ENCODE results near the gene CGNL1.

CGNL1 gene

GRCh38 chr15:57489122-57489521, 112.8 kb downstream of the CGNL1 start:
- Histone ChIP-seq H3K79me2 (ENCODE audit: insufficient read depth, low read length) (no peaks in the 10 kb centered on the region), H2AFZ (ENCODE audit: low read depth, low read length, severe bottlenecking) (no peak overlapping the region), H3K36me3 (ENCODE audit: low read length) (no peaks in the 10 kb centered on the region), H3K9ac (ENCODE audit: low read length) (no peak overlapping the region), H3K9me3 (ENCODE audit: insufficient read depth, low read length) (no peaks in the 10 kb centered on the region), H3K4me2 (ENCODE audit: low read depth, low read length, poor library complexity, severe bottlenecking) (no peak overlapping the region), H3K27me3 (ENCODE audit: low read length) (no peaks in the 10 kb centered on the region), H3K4me3 (ENCODE audit: insufficient read depth, low read length, poor library complexity, severe bottlenecking) (no peak overlapping the region), H3F3A (ENCODE audit: insufficient read depth) (no peaks in the 10 kb centered on the region), H4K20me1 (ENCODE audit: low read depth, low read length) (no peaks in the 10 kb centered on the region), H3K27ac (ENCODE audit: low read depth, low read length) (no peak overlapping the region), H3K9me2 (replicated peaks; ENCODE audit: insufficient read depth, low read length) (no peaks in the 10 kb centered on the region)
- no peak for TF ChIP-seq CTCF (IDR thresholded peaks at IDR 0.05; ENCODE audit: insufficient read depth, low read length, poor library complexity, severe bottlenecking)
- no peak for TF ChIP-seq EZH2phosphoT487 (conservative IDR thresholded peaks at IDR 0.05; ENCODE audit: low read length)

- Histone ChIP-seq H2AFZ (ENCODE audit: low read depth, low read length, severe bottlenecking) (no peak overlapping the region), H3K4me2 (ENCODE audit: low read depth, low read length, poor library complexity, severe bottlenecking) (no peak overlapping the region), H3K27me3 (ENCODE audit: low read length) (no peaks in the 10 kb centered on the region), H3K9me3 (ENCODE audit: insufficient read depth, low read length) (no peaks in the 10 kb centered on the region), H3K9ac (ENCODE audit: low read length) (no peak overlapping the region), H4K20me1 (ENCODE audit: low read depth, low read length) (no peaks in the 10 kb centered on the region), H3K27ac (ENCODE audit: low read depth, low read length) (no peak overlapping the region), H3K79me2 (ENCODE audit: insufficient read depth, low read length) (no peaks in the 10 kb centered on the region), H3K9me2 (replicated peaks; ENCODE audit: insufficient read depth, low read length) (no peaks in the 10 kb centered on the region), H3K36me3 (ENCODE audit: low read length) (no peaks in the 10 kb centered on the region), H3K4me3 (ENCODE audit: insufficient read depth, low read length, poor library complexity, severe bottlenecking) (no peak overlapping the region), H3F3A (ENCODE audit: insufficient read depth) (no peaks in the 10 kb centered on the region)
- no peak for TF ChIP-seq CTCF (IDR thresholded peaks at IDR 0.05; ENCODE audit: insufficient read depth, low read length, poor library complexity, severe bottlenecking)
- no peak for TF ChIP-seq EZH2phosphoT487 (conservative IDR thresholded peaks at IDR 0.05; ENCODE audit: low read length)
Observed at GRCh38 chr15:57493351-57493750, 117.0 kb downstream of the CGNL1 start.

GRCh38 chr15:57494581-57494980, 118.3 kb downstream of the CGNL1 start:
- no peak overlapping the region for H2AFZ ChIP-seq (ENCODE audit: low read depth, low read length, severe bottlenecking)
- H3K79me2 ChIP-seq (ENCODE audit: insufficient read depth, low read length) = no peaks in the 10 kb centered on the region
- no peaks in the 10 kb centered on the region for H3K9me2 ChIP-seq (replicated peaks; ENCODE audit: insufficient read depth, low read length)
- H3K9ac ChIP-seq (ENCODE audit: low read length) = no peak overlapping the region
- H3K9me3 ChIP-seq (ENCODE audit: insufficient read depth, low read length) = no peaks in the 10 kb centered on the region
- no peak overlapping the region for H3K4me3 ChIP-seq (ENCODE audit: insufficient read depth, low read length, poor library complexity, severe bottlenecking)
- no peaks in the 10 kb centered on the region for H3K36me3 ChIP-seq (ENCODE audit: low read length)
- no peaks in the 10 kb centered on the region for H4K20me1 ChIP-seq (ENCODE audit: low read depth, low read length)
- TF ChIP-seq CTCF (IDR thresholded peaks at IDR 0.05; ENCODE audit: insufficient read depth, low read length, poor library complexity, severe bottlenecking) (no peak), EZH2phosphoT487 (conservative IDR thresholded peaks at IDR 0.05; ENCODE audit: low read length) (no peak)
- no peak overlapping the region for H3K4me2 ChIP-seq (ENCODE audit: low read depth, low read length, poor library complexity, severe bottlenecking)
- no peaks in the 10 kb centered on the region for H3K27me3 ChIP-seq (ENCODE audit: low read length)
- no peaks in the 10 kb centered on the region for H3F3A ChIP-seq (ENCODE audit: insufficient read depth)
- H3K27ac ChIP-seq (ENCODE audit: low read depth, low read length) = no peak overlapping the region

Data from SU-DHL-6 (cell line).